ENCODE measurements around the gene DDB1. TPM values are rescaled to one million over a fixed set of nuclear protein-coding genes. Genes with fewer than 3 reads are reported as not detected.

The DDB1 gene
- polyA plus RNA-seq, 1 of the 3 experiments (the other 2 are of a cell fraction) = 170 TPM

- TF ChIP-seq, protein P1, sequence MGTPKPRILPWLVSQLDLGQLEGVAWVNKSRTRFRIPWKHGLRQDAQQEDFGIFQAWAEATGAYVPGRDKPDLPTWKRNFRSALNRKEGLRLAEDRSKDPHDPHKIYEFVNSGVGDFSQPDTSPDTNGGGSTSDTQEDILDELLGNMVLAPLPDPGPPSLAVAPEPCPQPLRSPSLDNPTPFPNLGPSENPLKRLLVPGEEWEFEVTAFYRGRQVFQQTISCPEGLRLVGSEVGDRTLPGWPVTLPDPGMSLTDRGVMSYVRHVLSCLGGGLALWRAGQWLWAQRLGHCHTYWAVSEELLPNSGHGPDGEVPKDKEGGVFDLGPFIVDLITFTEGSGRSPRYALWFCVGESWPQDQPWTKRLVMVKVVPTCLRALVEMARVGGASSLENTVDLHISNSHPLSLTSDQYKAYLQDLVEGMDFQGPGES (IDR thresholded peaks at IDR 0.05; ENCODE audit: low read depth, low read length) = no peak
- DNase-seq = no peak
- Histone ChIP-seq H3K9me2 (no peaks in the 10 kb centered on the region), H2AFZ (ENCODE audit: low read depth) (no peak overlapping the region), H3K4me3 (ENCODE audit: low read depth in 2 of 2, low read length in 1 of 2) (no peak overlapping the region), H3K27ac (ENCODE audit: low read depth in 2 of 2, low read length in 1 of 2) (no peak overlapping the region; a peak in 1 of 4 replicates), H3K4me1 (ENCODE audit: control insufficient read depth in 1 of 2, insufficient read depth in 2 of 2, low read depth in 1 of 2, low read length in 1 of 2) (peaks cover 0 to 29% of the 10 kb centered on the region in 2 experiments; a peak in 1 of 4 replicates), H3K9me3 (no peaks in the 10 kb centered on the region), H3K9ac (no peak overlapping the region), H3K4me2 (no peak overlapping the region), H3K36me3 (replicated peaks in 1 of 2; ENCODE audit: control insufficient read depth in 1 of 2, insufficient read depth in 2 of 2, low read length in 1 of 2) (peaks cover 0 to 39% of the 10 kb centered on the region in 2 experiments), H3K79me2 (ENCODE audit: insufficient read depth) (no peaks in the 10 kb centered on the region), H4K20me1 (ENCODE audit: insufficient read depth) (no peaks in the 10 kb centered on the region), H3F3A (replicated peaks; ENCODE audit: insufficient read depth) (no peaks in the 10 kb centered on the region), H3K27me3 (ENCODE audit: insufficient read depth) (no peaks in the 10 kb centered on the region)
- POLR2A ChIA-PET = interaction anchor here (0.6 to 2.6 kb wide), 3 partner anchors 12 to 31 kb away, joined by 4 to 16 read pairs (median 4); partner anchors contain the start of genes CYB561A3 and TMEM138
- CTCF ChIA-PET = interaction anchor here (1.2 to 2.8 kb wide), 3 partner anchors 12 to 40 kb away, joined by 3 to 20 read pairs (median 8); no protein-coding TSS in a partner anchor
- 88% methylated on average over 7 of the region's 11 CpGs for WGBS (ENCODE audit: low lambda C conversion rate)
Observed at GRCh38 chr11:61347916-61348461, 15.1 kb upstream of the DDB1 start.

DNA sequence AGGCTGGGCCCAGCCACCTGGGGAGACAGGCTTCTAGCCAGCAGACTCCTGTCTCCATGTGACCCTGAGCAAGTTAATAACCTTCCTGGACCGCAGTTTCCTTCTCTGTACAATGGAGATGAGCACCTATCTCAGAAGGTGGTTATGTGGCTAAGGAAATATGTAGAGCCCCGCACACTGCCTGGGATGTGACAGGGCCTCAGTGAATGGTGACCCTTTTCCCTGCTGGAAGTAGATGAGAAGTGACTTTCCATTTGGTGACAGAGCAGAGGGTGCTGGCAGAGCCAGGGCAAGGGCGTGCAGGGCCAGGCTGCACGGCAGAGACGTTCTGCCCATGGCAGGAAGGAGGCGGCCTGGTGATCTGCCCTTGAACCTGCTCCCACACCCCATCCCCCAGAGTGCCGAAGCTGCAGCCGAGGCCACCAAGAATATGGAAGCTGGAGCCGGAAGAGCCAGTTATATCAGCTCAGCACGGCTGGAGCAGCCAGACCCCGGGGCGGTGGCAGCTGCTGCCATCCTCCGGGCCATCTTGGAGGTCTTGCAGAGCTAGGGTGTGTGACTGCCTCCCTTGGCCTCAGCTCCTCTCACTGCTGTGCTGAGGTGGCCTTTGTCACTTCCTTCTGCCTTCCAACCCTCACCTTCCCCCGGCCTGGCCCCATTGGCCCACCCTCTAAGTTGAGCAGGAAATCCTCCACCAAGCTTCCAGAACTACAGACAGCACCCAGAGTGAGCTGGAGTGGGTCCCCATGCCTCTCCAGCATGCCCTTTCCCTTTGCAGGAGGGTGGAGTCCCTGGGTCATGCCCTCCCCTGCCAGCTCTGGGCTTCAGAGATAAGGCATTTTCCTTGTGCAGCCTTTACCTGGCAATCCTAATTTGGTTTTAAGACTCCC is 13.3 kb upstream of the DDB1 start:
- no peaks in the 10 kb centered on the region for H3K9me2 ChIP-seq
- no peaks in the 10 kb centered on the region for H3K79me2 ChIP-seq (ENCODE audit: insufficient read depth)
- no peak overlapping the region for H3K4me2 ChIP-seq
- H3K9me3 ChIP-seq = no peaks in the 10 kb centered on the region
- H3K9ac ChIP-seq = no peak overlapping the region
- H3K27ac ChIP-seq (ENCODE audit: low read depth in 2 of 2, low read length in 1 of 2) = peak overlapping the region in 1 of 2 experiments; percentile 89; a peak in 2 of 4 replicates
- no peaks in the 10 kb centered on the region for H4K20me1 ChIP-seq (ENCODE audit: insufficient read depth)
- ChIA-PET POLR2A (interaction anchor here (1.1 to 2.8 kb wide), 4 partner anchors 10 to 39 kb away, joined by 3 to 57 read pairs (median 11); partner anchors contain the start of genes CYB561A3 and TMEM138), CTCF (interaction anchor here (1.0 to 4.0 kb wide), 6 partner anchors 9 to 47 kb away, joined by 3 to 24 read pairs (median 6); partner anchors contain the start of genes CYB561A3, TMEM138 and TMEM216)
- H3F3A ChIP-seq (replicated peaks; ENCODE audit: insufficient read depth) = no peaks in the 10 kb centered on the region
- no peak overlapping the region for H3K4me3 ChIP-seq (ENCODE audit: low read depth in 2 of 2, low read length in 1 of 2)
- H3K36me3 ChIP-seq (replicated peaks in 1 of 2; ENCODE audit: control insufficient read depth in 1 of 2, insufficient read depth in 2 of 2, low read length in 1 of 2) = peaks cover 0 to 46% of the 10 kb centered on the region in 2 experiments
- H2AFZ ChIP-seq (ENCODE audit: low read depth) = no peak overlapping the region
- 100% methylated on average over 1 of the region's 14 CpGs for WGBS (ENCODE audit: low lambda C conversion rate)
- H3K4me1 ChIP-seq (ENCODE audit: control insufficient read depth in 1 of 2, insufficient read depth in 2 of 2, low read depth in 1 of 2, low read length in 1 of 2) = peaks cover 0 to 29% of the 10 kb centered on the region in 2 experiments; a peak in 1 of 4 replicates
- no peak for DNase-seq
- no peaks in the 10 kb centered on the region for H3K27me3 ChIP-seq (ENCODE audit: insufficient read depth)
- TF ChIP-seq POLR2AphosphoS5 (IDR thresholded peaks at IDR 0.05; ENCODE audit: low read depth, low read length) = no peak
- TF ChIP-seq RXRA (IDR thresholded peaks at IDR 0.05; ENCODE audit: borderline replicate concordance, low read depth) = no peak
- no peak for TF ChIP-seq PBX3 (IDR thresholded peaks at IDR 0.05)
- no peak for TF ChIP-seq MEF2A (IDR thresholded peaks at IDR 0.05; ENCODE audit: borderline replicate concordance, low read depth)
- TF ChIP-seq EZH2phosphoT487 (IDR thresholded peaks at IDR 0.05; ENCODE audit: borderline replicate concordance, low read depth) = no peak
- no peak for TF ChIP-seq NRF1 (IDR thresholded peaks at IDR 0.05; ENCODE audit: low read depth, low read length)
- TF ChIP-seq TEAD4 (IDR thresholded peaks at IDR 0.05; ENCODE audit: borderline replicate concordance, insufficient read depth) = no peak
- no peak for TF ChIP-seq ZBTB33 (IDR thresholded peaks at IDR 0.05; ENCODE audit: borderline replicate concordance, low read depth)
- no peak for TF ChIP-seq USF2 (IDR thresholded peaks at IDR 0.05; ENCODE audit: borderline replicate concordance, low read depth, low read length)
- no peak for TF ChIP-seq RAD21 (IDR thresholded peaks at IDR 0.05; ENCODE audit: low read length)
- no peak for TF ChIP-seq SMC3 (IDR thresholded peaks at IDR 0.05; ENCODE audit: low read depth, low read length)
- TF ChIP-seq, protein P2, sequence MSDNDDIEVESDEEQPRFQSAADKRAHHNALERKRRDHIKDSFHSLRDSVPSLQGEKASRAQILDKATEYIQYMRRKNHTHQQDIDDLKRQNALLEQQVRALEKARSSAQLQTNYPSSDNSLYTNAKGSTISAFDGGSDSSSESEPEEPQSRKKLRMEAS (IDR thresholded peaks at IDR 0.05; ENCODE audit: low read depth) = no peak
- no peak for TF ChIP-seq JUND (IDR thresholded peaks at IDR 0.05)
- TF ChIP-seq, protein P3, sequence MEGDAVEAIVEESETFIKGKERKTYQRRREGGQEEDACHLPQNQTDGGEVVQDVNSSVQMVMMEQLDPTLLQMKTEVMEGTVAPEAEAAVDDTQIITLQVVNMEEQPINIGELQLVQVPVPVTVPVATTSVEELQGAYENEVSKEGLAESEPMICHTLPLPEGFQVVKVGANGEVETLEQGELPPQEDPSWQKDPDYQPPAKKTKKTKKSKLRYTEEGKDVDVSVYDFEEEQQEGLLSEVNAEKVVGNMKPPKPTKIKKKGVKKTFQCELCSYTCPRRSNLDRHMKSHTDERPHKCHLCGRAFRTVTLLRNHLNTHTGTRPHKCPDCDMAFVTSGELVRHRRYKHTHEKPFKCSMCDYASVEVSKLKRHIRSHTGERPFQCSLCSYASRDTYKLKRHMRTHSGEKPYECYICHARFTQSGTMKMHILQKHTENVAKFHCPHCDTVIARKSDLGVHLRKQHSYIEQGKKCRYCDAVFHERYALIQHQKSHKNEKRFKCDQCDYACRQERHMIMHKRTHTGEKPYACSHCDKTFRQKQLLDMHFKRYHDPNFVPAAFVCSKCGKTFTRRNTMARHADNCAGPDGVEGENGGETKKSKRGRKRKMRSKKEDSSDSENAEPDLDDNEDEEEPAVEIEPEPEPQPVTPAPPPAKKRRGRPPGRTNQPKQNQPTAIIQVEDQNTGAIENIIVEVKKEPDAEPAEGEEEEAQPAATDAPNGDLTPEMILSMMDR (IDR thresholded peaks at IDR 0.05) = no peak
- TF ChIP-seq YY1 (IDR thresholded peaks at IDR 0.05; ENCODE audit: low read depth) = no peak

Data from SK-N-SH (cell line).